GM21423 (cell line): ENCODE data around the gene TSPAN14.

ENCODE experiments used
- ATAC-seq: cut with Tn5 transposase; IDR thresholded peaks from one replicate; pipeline ENCODE4 v1.9.1; 2021; ENCODE audit warnings: mild to moderate bottlenecking, moderate library complexity; ENCODE audit not compliant: unreplicated experiment

Gene TSPAN14

GRCh38 chr10:80502621-80503583, 48.8 kb downstream of the TSPAN14 start:
- no peak for ATAC-seq

GRCh38 chr10:80503584-80504157, 49.6 kb downstream of the TSPAN14 start:
- ATAC-seq, result no peak

GRCh38 chr10:80504158-80504811, 50.2 kb downstream of the TSPAN14 start:
- no peak for ATAC-seq

GRCh38 chr10:80504897-80505465, 50.9 kb downstream of the TSPAN14 start:
- ATAC-seq, result no peak

GRCh38 chr10:80506189-80506575, 52.1 kb downstream of the TSPAN14 start:
- ATAC-seq, result no peak

- no peak for ATAC-seq
Observed at GRCh38 chr10:80506836-80507487, 52.9 kb downstream of the TSPAN14 start.

GRCh38 chr10:80509108-80509402, 54.9 kb downstream of the TSPAN14 start:
- no peak for ATAC-seq

- ATAC-seq, result no peak
Observed at GRCh38 chr10:80509403-80510161, 55.5 kb downstream of the TSPAN14 start.

- no peak for ATAC-seq
Observed at GRCh38 chr10:80512031-80512526, 58.0 kb downstream of the TSPAN14 start.

GRCh38 chr10:80513106-80513505, 59.0 kb downstream of the TSPAN14 start:
- ATAC-seq, result no peak

- ATAC-seq, result no peak
Observed at GRCh38 chr10:80515511-80515910, 61.4 kb downstream of the TSPAN14 start.

GRCh38 chr10:80515941-80516340, 61.8 kb downstream of the TSPAN14 start:
- no peak for ATAC-seq

GRCh38 chr10:80516506-80517075, 62.5 kb downstream of the TSPAN14 start:
- no peak for ATAC-seq

GRCh38 chr10:80517416-80518142, 63.5 kb downstream of the TSPAN14 start:
- ATAC-seq, result no peak

- no peak for ATAC-seq
Observed at GRCh38 chr10:80518143-80518806, 64.2 kb downstream of the TSPAN14 start.

GRCh38 chr10:80518807-80519360, 64.8 kb downstream of the TSPAN14 start:
- ATAC-seq, result no peak

GRCh38 chr10:80519936-80520650, 66.0 kb downstream of the TSPAN14 start:
- ATAC-seq, result no peak
